ENCODE results near the gene LSR.
"Not testable (repeated sequence)": the region's sequence is repeated elsewhere in the genome, so short reads cannot be mapped to it uniquely, and the experiment has no call there.

Gene LSR

GRCh38 chr19:35219008-35219407, 29.8 kb upstream of the LSR start:
- no peak for DNase-seq

- no peak for DNase-seq
Observed at GRCh38 chr19:35220315-35220921, 28.4 kb upstream of the LSR start.

- DNase-seq = not testable (repeated sequence)
Observed at GRCh38 chr19:35220973-35221590, 27.7 kb upstream of the LSR start.

GRCh38 chr19:35222373-35223015, 26.3 kb upstream of the LSR start:
- DNase-seq = no peak

GRCh38 chr19:35223084-35223790, 25.6 kb upstream of the LSR start:
- DNase-seq = peak; percentile 2

- DNase-seq = peak; percentile 1
Observed at GRCh38 chr19:35223862-35224505, 24.8 kb upstream of the LSR start.

- DNase-seq = peak; percentile 3
Observed at GRCh38 chr19:35224681-35225571, 23.9 kb upstream of the LSR start.

GRCh38 chr19:35225951-35226350, 22.9 kb upstream of the LSR start:
- DNase-seq = peak; percentile 1

- DNase-seq = peak; percentile 1
Observed at GRCh38 chr19:35226748-35227147, 22.1 kb upstream of the LSR start.

- peak; percentile 2 for DNase-seq
Observed at GRCh38 chr19:35228177-35228930, 20.4 kb upstream of the LSR start, which contains the start of gene FAM187B. Gene FAM187B (minus strand): TSS chr19:35228739. CDS start chr19:35228680, 59 bp downstream.

GRCh38 chr19:35229601-35230000, 19.2 kb upstream of the LSR start:
- DNase-seq = peak; percentile 1

GRCh38 chr19:35231956-35232645, 16.7 kb upstream of the LSR start:
- DNase-seq = no peak

GRCh38 chr19:35232912-35233311, 15.9 kb upstream of the LSR start:
- DNase-seq = no peak

- DNase-seq = no peak
Observed at GRCh38 chr19:35236638-35237400, 12.0 kb upstream of the LSR start.

GRCh38 chr19:35239597-35239996, 9.2 kb upstream of the LSR start:
- DNase-seq = not testable (repeated sequence)

GRCh38 chr19:35240327-35240726, 8.5 kb upstream of the LSR start:
- no peak for DNase-seq

- no peak for DNase-seq
Observed at GRCh38 chr19:35241417-35241816, 7.4 kb upstream of the LSR start.

GRCh38 chr19:35246466-35247092, 2.2 kb upstream of the LSR start:
- no peak for DNase-seq
